Choroid plexus epithelial cell (primary cell): ENCODE results near the gene HNRNPU.

Source experiments
- DNase-seq: peaks from one replicate; pipeline ENCODE4 v3.0.0-alpha.2; 2010; ENCODE audit warnings: low read depth
- H3K4me3 ChIP-seq: 2 replicates; pipeline ENCODE4 v1.5.1; 2011; ENCODE audit warnings: low read depth, mild to moderate bottlenecking, control low read depth, low read length, moderate library complexity
- TF ChIP-seq, protein P1 (sequence below): conservative IDR thresholded peaks from 2 replicates; pipeline ENCODE4 v1.5.1; 2011; ENCODE audit warnings: low read depth, mild to moderate bottlenecking, control low read depth, inconsistent platforms, low read length, moderate library complexity

Gene HNRNPU

DNA sequence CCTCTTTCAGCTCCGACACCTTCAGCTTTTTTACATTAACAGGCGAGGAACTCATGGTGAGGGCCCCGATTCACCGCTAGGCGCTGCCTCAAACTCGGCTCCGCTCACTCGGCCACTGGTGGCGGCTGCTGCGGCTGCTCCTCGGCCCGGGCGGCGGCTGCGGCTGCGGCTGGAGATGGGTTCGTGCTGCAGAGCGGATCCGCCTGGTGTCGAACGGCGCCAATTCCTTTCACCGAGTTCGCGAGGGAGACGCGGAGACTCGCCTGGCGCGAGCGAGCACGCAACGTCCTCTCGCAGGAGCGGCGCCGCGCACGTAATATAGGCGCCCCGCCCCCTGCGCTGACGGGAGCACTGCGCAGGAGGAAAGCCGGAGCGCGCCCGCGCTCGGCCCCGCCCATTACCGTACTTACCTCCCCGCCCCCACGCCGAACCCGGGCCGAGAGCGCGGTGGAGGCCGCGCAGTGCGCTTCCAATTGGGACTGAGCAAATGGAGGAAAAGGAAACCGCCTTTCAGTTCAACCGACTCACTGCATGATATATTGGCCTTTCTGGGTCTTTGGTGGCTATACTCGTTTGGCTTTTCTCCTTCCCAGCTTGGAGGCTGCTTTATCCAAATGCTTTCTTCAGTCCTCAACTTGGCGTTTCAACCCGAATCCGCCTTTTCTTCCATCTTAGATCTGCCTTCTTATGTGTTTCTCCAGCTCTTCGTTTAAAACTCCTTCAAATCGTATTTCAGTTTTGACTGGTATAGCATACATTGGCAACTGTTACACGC is at the start of gene HNRNPU:
Gene HNRNPU (minus strand): TSS at position 291 of the 775 bp plus-strand sequence. CDS start 236 bp downstream, at position 55.
- peak within 1 kb of the TSS; percentile 78 for H3K4me3 ChIP-seq
- DNase-seq: peak; percentile 99
- TF ChIP-seq, protein P1, sequence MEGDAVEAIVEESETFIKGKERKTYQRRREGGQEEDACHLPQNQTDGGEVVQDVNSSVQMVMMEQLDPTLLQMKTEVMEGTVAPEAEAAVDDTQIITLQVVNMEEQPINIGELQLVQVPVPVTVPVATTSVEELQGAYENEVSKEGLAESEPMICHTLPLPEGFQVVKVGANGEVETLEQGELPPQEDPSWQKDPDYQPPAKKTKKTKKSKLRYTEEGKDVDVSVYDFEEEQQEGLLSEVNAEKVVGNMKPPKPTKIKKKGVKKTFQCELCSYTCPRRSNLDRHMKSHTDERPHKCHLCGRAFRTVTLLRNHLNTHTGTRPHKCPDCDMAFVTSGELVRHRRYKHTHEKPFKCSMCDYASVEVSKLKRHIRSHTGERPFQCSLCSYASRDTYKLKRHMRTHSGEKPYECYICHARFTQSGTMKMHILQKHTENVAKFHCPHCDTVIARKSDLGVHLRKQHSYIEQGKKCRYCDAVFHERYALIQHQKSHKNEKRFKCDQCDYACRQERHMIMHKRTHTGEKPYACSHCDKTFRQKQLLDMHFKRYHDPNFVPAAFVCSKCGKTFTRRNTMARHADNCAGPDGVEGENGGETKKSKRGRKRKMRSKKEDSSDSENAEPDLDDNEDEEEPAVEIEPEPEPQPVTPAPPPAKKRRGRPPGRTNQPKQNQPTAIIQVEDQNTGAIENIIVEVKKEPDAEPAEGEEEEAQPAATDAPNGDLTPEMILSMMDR: peak; percentile 42

DNA sequence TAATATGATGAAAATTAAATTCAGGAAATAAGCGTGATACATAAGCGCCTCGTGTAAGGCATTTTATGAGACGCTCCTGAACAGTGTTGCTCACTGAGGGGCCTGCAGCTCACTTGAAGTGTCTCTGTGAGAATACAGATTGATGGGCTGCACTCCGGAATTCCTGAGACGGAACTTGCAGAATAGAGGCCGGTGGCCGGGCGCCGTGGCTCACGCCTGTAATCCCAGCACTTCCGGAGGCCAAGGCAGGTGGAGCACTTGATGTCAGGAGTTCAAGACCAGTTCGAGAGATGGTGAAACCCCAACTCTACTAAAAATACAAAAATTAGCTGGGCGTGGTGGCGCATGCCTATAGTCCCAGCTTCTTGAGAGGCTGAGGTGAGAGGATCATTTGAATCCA is 49.5 kb upstream of the HNRNPU start:
- no peak for DNase-seq
- no peak overlapping the region for H3K4me3 ChIP-seq
- TF ChIP-seq, protein P1: no peak

DNA sequence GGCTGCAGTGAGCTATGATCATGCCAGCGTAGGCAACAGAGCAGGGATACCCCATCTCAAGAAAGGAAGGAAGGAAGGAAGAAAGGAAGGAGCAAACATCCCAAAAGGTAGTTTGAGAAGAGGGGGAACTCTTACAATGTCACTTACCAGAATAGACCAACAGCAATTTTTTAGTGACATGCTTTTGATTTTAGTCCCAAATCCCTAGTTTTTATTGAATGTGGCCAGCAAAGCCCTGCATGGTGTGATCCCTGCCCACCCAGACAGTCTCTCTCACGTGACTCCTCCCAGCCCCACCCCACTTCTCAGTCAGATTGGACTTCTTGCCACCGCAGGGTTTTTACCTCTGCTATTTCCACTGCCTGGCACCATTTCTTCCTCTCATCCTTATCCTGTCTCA is 39.8 kb upstream of the HNRNPU start:
- H3K4me3 ChIP-seq: no peak overlapping the region
- TF ChIP-seq, protein P1: no peak

DNA sequence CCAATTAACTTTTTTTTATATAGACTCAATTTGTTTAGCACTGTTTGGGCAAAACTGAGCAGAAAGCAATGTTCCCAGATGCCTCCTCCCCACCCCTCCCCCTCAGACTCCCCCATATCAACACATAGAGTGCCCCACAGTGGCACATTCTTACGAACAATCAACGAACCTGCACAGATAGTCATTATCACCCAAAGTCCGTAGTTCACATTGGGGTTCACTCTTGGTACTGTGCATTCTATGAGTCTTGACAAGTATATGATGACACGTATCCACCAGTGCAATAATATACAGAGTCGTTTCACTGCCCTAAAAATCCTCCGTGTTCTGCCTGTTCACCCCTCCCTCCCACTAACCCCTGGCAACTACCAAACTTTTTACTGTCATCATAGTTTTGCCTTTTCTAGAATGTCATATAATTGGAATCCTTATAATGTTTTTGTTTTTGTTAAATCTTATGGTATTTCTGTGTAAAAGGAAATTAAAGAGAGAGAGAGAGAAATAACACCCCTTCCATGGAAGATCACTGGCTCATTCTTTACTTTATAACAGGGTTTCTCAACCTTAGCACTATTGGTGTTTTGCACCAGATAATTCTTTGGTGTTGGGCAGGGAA is 37.2 kb upstream of the HNRNPU start:
- TF ChIP-seq, protein P1: no peak
- DNase-seq: no peak
- no peak overlapping the region for H3K4me3 ChIP-seq

More for the DNA sequence above, 39.8 kb upstream of the HNRNPU start:
- no peak for DNase-seq

DNA sequence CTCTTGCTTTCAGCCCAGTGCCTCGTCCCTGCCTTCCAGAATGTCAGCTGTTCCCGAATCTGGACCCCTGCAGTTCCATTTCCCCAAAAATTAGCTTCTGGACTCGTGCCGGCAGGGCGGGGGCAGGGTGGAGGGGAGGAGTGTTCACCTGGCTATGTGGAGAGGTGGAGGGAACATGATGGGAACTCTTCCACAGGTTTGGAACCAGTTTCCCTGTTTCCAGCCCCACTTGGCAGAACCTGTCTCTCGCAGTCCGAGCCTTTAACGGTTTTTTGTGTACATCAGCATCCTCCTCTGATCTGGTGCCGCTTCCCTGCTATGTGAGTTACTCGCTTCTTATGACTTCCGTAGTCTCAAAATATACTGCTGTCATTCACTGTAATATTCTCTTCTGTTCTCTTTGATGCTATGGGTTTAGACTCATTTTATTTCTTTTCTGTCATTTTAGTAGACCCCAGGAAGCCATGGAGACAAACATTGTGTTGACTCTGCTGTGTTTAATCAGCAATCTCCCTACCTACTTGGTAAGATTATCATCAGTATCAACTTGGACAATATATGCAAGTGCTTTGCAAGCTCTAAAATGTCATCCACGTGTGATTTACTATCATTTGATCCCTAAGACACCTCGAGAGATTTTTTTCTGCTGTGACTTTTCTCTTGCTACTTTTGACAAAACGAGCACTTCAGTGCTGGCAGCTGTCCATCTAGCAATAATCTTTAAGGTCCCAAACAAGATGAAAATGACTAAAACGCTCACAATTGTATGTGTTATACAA is 33.3 kb upstream of the HNRNPU start:
- TF ChIP-seq, protein P1: no peak
- H3K4me3 ChIP-seq: no peak overlapping the region
- no peak for DNase-seq

DNA sequence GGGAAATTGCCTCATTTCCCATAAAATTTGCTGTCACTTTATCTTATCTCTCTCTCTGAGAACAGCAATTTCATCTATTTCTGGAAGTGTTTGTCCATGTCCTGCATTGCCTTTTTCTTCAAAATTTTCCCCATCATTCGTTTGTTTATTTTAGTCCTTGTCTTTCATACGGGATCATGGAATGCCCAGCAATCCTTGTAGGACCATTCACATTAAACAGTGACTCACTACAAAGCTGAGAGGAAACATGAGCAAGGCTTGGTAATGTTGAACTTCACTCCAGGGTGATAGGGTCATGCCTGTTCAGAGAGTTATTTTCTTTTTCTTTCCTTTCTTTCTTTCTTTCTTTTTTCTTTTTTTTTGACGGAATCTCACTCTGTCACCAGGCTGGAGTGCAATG is 32.2 kb upstream of the HNRNPU start:
- no peak overlapping the region for H3K4me3 ChIP-seq
- DNase-seq: peak; percentile 66
- TF ChIP-seq, protein P1: no peak
